Measurements from ENCODE around the gene TIGD4. TPM values are rescaled to one million over a fixed set of nuclear protein-coding genes. Genes with fewer than 3 reads are reported as not detected.

Gene TIGD4
- total RNA-seq, 1 experiment from 2014 or later: 0.92 TPM

DNA sequence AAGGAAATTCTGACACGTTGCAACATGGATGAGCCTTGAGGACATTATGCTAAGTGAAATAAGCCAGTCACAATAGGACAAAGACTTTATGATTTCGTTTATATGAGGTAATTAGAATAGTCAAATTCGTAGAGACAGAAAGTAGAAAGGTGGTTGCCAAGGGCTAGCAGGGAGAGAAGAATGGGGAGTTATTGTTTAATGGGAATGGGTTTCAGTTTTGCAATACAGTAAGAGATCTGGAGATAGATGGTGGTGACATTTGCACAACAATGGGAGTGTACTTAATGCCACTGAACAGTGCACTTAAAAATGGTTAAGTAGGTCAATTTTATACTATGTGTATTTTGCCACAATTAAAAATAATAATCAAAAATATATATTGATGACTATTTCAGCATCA is 56.3 kb downstream of the TIGD4 start:
- Mint-ChIP-seq H3K4me3 (ENCODE audit: low read depth, unreplicated experiment) (no peak overlapping the region), H3K9me3 (ENCODE audit: low read depth, unreplicated experiment) (no peaks in the 10 kb centered on the region), H3K4me1 (ENCODE audit: low read depth, unreplicated experiment) (no peaks in the 10 kb centered on the region), H3K36me3 (ENCODE audit: insufficient read depth, unreplicated experiment) (no peaks in the 10 kb centered on the region), H3K27ac (ENCODE audit: unreplicated experiment) (no peak overlapping the region), H3K27me3 (ENCODE audit: unreplicated experiment) (no peaks in the 10 kb centered on the region)
- no TSS peak for BruUV-seq (replicated peaks)
- CTCF ChIA-PET: no interaction called here
- no peak for DNase-seq
- intact Hi-C loops (cut with micrococcal nuclease; ENCODE audit: unreplicated experiment): no loop called here
- TF ChIP-seq, protein P1, sequence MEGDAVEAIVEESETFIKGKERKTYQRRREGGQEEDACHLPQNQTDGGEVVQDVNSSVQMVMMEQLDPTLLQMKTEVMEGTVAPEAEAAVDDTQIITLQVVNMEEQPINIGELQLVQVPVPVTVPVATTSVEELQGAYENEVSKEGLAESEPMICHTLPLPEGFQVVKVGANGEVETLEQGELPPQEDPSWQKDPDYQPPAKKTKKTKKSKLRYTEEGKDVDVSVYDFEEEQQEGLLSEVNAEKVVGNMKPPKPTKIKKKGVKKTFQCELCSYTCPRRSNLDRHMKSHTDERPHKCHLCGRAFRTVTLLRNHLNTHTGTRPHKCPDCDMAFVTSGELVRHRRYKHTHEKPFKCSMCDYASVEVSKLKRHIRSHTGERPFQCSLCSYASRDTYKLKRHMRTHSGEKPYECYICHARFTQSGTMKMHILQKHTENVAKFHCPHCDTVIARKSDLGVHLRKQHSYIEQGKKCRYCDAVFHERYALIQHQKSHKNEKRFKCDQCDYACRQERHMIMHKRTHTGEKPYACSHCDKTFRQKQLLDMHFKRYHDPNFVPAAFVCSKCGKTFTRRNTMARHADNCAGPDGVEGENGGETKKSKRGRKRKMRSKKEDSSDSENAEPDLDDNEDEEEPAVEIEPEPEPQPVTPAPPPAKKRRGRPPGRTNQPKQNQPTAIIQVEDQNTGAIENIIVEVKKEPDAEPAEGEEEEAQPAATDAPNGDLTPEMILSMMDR (IDR thresholded peaks at IDR 0.05; ENCODE audit: unreplicated experiment): no peak

- Mint-ChIP-seq H3K27ac (ENCODE audit: unreplicated experiment) (no peak overlapping the region), H3K4me3 (ENCODE audit: low read depth, unreplicated experiment) (no peak overlapping the region)
- CTCF ChIA-PET: no interaction called here
These were observed 59.6 kb downstream of the TIGD4 start for GRCh38 chr4:152719801-152720556.

More at GRCh38 chr4:152719801-152720556, 59.6 kb downstream of the TIGD4 start:
- Mint-ChIP-seq H3K27me3 (ENCODE audit: unreplicated experiment) (no peaks in the 10 kb centered on the region), H3K4me1 (ENCODE audit: low read depth, unreplicated experiment) (no peaks in the 10 kb centered on the region), H3K9me3 (ENCODE audit: low read depth, unreplicated experiment) (peaks cover 5% of the 10 kb centered on the region), H3K36me3 (ENCODE audit: insufficient read depth, unreplicated experiment) (no peaks in the 10 kb centered on the region)
- intact Hi-C loops (cut with micrococcal nuclease; ENCODE audit: unreplicated experiment): no loop called here
- TF ChIP-seq, protein P1 (IDR thresholded peaks at IDR 0.05; ENCODE audit: unreplicated experiment): no peak
- no peak for DNase-seq
- BruUV-seq (replicated peaks): no TSS peak

Other genes starting within 250 kb of the TIGD4 start
- gene FBXW7, start 243.6 kb downstream of the TIGD4 start, total RNA-seq (2022): 38.7 and 45.1 TPM in 2 replicates
- 23.3 and 26.4 TPM in 2 replicates for gene TMEM154, start 99.7 kb downstream of the TIGD4 start, total RNA-seq (2022)
- gene ARFIP1, start 224 bp upstream of the TIGD4 start, total RNA-seq (2022): 35.5 and 38.1 TPM in 2 replicates
- 6.0 and 7.8 TPM in 2 replicates for gene FHDC1, start 156.6 kb upstream of the TIGD4 start, total RNA-seq (2022)

All from Calu3 (cell line).